NCI-H748 treated with DMSO at 0.1 percent for 48 hours (cell line): ENCODE data around the gene CRB2.

ENCODE experiments used
- DNase-seq: peaks from one replicate; lab custom pipeline; 2025; lab: John Stamatoyannopoulos, UW

CRB2 gene

GRCh38 chr9:123422635-123423310 is 66.8 kb downstream of the CRB2 start:
- DNase-seq: no peak

- DNase-seq: no peak
Measured at GRCh38 chr9:123423311-123423640, 67.3 kb downstream of the CRB2 start.

- DNase-seq: no peak
Measured at GRCh38 chr9:123424131-123424530, 68.1 kb downstream of the CRB2 start.

GRCh38 chr9:123424552-123425225 is 68.7 kb downstream of the CRB2 start:
- DNase-seq: no peak

DNA sequence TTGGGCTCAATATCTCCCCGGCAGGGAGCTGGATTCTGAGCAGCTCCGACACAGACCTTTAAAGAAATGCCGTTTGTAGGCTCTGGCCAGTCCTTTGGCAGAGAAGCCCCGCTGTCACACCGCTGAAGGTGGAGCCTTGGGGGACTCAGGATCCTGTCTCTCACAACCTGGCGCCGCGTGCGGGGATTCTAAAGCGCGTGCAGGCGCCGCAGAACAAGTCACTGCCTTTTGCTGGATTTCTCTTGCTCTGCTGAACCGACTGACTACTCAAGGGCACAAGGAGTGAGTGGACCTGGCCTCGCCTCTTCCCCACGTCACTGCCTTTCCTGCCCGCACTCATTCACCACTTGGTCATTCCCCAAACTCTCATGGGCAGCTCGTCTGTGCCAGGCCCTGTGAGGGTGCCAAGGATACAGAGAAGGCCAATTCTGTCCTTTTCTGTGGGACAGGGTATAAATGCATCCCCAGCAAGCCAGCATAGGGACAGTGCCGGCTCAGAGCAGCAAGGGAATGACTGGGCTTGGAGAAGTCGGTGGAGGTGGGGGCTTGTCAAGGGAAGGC is 69.3 kb downstream of the CRB2 start:
- no peak for DNase-seq

- no peak for DNase-seq
Measured at GRCh38 chr9:123425836-123426365, 69.9 kb downstream of the CRB2 start.

- no peak for DNase-seq
Measured at GRCh38 chr9:123426406-123426805, 70.4 kb downstream of the CRB2 start.
